A549 (cell line): Measurements from ENCODE around the gene TGFBR3. TPM values are rescaled to one million over a fixed set of nuclear protein-coding genes. Genes with fewer than 3 reads are reported as not detected.
A peak's percentile ranks its signal among the peaks of the same experiment; 100 is the strongest.

Experiments
- ATAC-seq, 2 experiments: fragments of 200-7000 bp in 1 of 2; fragments of >200 bp in 1 of 2; cut with Nextera tagmentation in 1 of 2; cut with Tn5 transposase in 1 of 2; 3 replicates each; pipeline versions ENCODE4 v1.8.0 to v1.9.1; 2018 to 2020; ENCODE audit warnings: mild to moderate bottlenecking in 1 of 2, moderate library complexity in 1 of 2
- CTCF ChIA-PET: fragments of 300-600 bp; sonication (Branson Sonifier 250); formaldehyde crosslinking; extraction: SDS; loops from one replicate; lab custom pipeline; 2021; ENCODE audit warnings: antibody characterized with exemption, inconsistent platforms; lab: Yijun Ruan, JAX
- POLR2A ChIA-PET: fragments of 350-600 bp; formaldehyde crosslinking; extraction: SDS; loops from one replicate; lab custom pipeline; 2021; ENCODE audit warnings: antibody characterized with exemption, inconsistent platforms; lab: Yijun Ruan, JAX
- DNase-seq, 2 experiments: peaks; one replicate each; pipeline versions ENCODE4 v3.0.0 to v3.0.0-alpha.2; 2011 to 2016; ENCODE audit warnings: low read depth in 1 of 2, low spot score in 1 of 2
- FAIRE-seq: peaks from 2 replicates; lab custom pipeline; 2011; peaks lifted over from hg19 to GRCh38; lab: Jason Lieb, UNC
- H3K27ac ChIP-seq, 2 experiments: fragments of >200 bp; sonication (Bioruptor Twin); formaldehyde crosslinking; 3 replicates each; pipeline ENCODE4 v1.5.1; 2016 to 2017
- H3K4me1 ChIP-seq: fragments of >200 bp; sonication (Bioruptor Twin); formaldehyde crosslinking; 3 replicates; pipeline ENCODE4 v1.6.1; 2016
- H3K4me2 ChIP-seq: fragments of >200 bp; sonication (Bioruptor Twin); formaldehyde crosslinking; 3 replicates; pipeline ENCODE4 v1.6.1; 2016
- H3K4me3 ChIP-seq: fragments of >200 bp; sonication (Bioruptor Twin); formaldehyde crosslinking; 3 replicates; pipeline ENCODE4 v1.5.1; 2016
- H3K9me3 ChIP-seq: fragments of >200 bp; sonication (Bioruptor Twin); formaldehyde crosslinking; 3 replicates; pipeline ENCODE4 v1.6.1; 2016
- CBX2 ChIP-seq: fragments of 200-600 bp; sonication (generic); IDR thresholded peaks from 2 replicates; pipeline ENCODE4 v1.6.1; 2016; ENCODE audit warnings: low read depth, mild to moderate bottlenecking, borderline replicate concordance
- CEBPB ChIP-seq, 2 experiments: fragments of >200 bp in 1 of 2; sonication (Bioruptor Twin) in 1 of 2; formaldehyde crosslinking in 1 of 2; IDR thresholded peaks; 2 replicates each; pipeline ENCODE4 v1.6.1; 2012 to 2016
- CHD2 ChIP-seq: fragments of 150-350 bp; IDR thresholded peaks from 2 replicates; pipeline ENCODE4 v1.6.1; 2014; ENCODE audit warnings: low read length; ENCODE audit not compliant: partially characterized antibody
- EHMT2 ChIP-seq: fragments of 200-600 bp; sonication (generic); IDR thresholded peaks from 2 replicates; pipeline ENCODE4 v1.6.1; 2016; ENCODE audit warnings: antibody characterized with exemption, low read depth, mild to moderate bottlenecking, moderate library complexity
- EP300 ChIP-seq, 2 experiments: fragments of >200 bp; sonication (Bioruptor Twin); formaldehyde crosslinking; IDR thresholded peaks; 2 replicates in 1 of 2; 3 replicates in 1 of 2; pipeline ENCODE4 v1.6.1; 2016 to 2017
- ESRRA ChIP-seq: fragments of 150-350 bp; IDR thresholded peaks from 2 replicates; pipeline ENCODE4 v1.6.1; 2014; ENCODE audit warnings: mild to moderate bottlenecking, low read length, borderline replicate concordance
- GATA3 ChIP-seq: IDR thresholded peaks from 2 replicates; pipeline ENCODE4 v1.6.1; 2012; ENCODE audit warnings: borderline replicate concordance
- HDAC2 ChIP-seq: fragments of 200-600 bp; sonication (generic); IDR thresholded peaks from 2 replicates; pipeline ENCODE4 v1.6.1; 2016
- HOXB5 ChIP-seq: fragments of 250-450 bp; sonication (Bioruptor Pico); IDR thresholded peaks from 2 replicates; pipeline ENCODE4 v1.5.0; 2020; ENCODE audit warnings: mild to moderate bottlenecking, moderate library complexity
- MAFK ChIP-seq: fragments of 450-650 bp; IDR thresholded peaks from 2 replicates; pipeline ENCODE4 v1.6.1; 2014; ENCODE audit not compliant: partially characterized antibody
- NFE2L2 ChIP-seq: fragments of 150-350 bp; conservative IDR thresholded peaks from 2 replicates; pipeline ENCODE4 v1.6.1; 2014; ENCODE audit warnings: low read length
- NPAS2 ChIP-seq: fragments of 250-450 bp; sonication (Bioruptor Pico); IDR thresholded peaks from 2 replicates; pipeline ENCODE4 v1.8.0; 2022; ENCODE audit warnings: mild to moderate bottlenecking, moderate library complexity, borderline replicate concordance
- NR3C1 ChIP-seq: fragments of >200 bp; sonication (Bioruptor Twin); formaldehyde crosslinking; IDR thresholded peaks from 3 replicates; pipeline ENCODE4 v1.6.1; 2017
- PHF8 ChIP-seq: fragments of 200-600 bp; sonication (generic); IDR thresholded peaks from 2 replicates; pipeline ENCODE4 v1.6.1; 2016; ENCODE audit warnings: low read depth, mild to moderate bottlenecking, antibody characterized with exemption, moderate library complexity, borderline replicate concordance
- POLR2A ChIP-seq: IDR thresholded peaks from 2 replicates; pipeline ENCODE4 v1.6.1; 2012; ENCODE audit warnings: mild to moderate bottlenecking, low read length
- RARB ChIP-seq: fragments of 250-450 bp; sonication (Bioruptor Pico); IDR thresholded peaks from 2 replicates; pipeline ENCODE4 v1.8.0; 2021; ENCODE audit warnings: mild to moderate bottlenecking, moderate library complexity
- RCOR1 ChIP-seq: fragments of 150-350 bp; IDR thresholded peaks from 2 replicates; pipeline ENCODE4 v1.6.1; 2014; ENCODE audit warnings: antibody characterized with exemption, low read length, low read depth
- RNF2 ChIP-seq: fragments of 200-600 bp; sonication (generic); IDR thresholded peaks from 2 replicates; pipeline ENCODE4 v1.6.1; 2016; ENCODE audit warnings: low read depth, mild to moderate bottlenecking, antibody characterized with exemption, moderate library complexity, borderline replicate concordance
- ZC3H11A ChIP-seq: fragments of 450-650 bp; IDR thresholded peaks from 2 replicates; pipeline ENCODE4 v1.6.1; 2014; ENCODE audit warnings: antibody characterized with exemption, mild to moderate bottlenecking
- WGBS: methylation state at CpG from one replicate; pipeline ENCODE4 v1.1.6; 2017; ENCODE audit errors: missing lambda C conversion rate; 5-methylcytosine and 5-hydroxymethylcytosine counted together
- polyA plus RNA-seq, 4 experiments: library from polyadenylated mRNA; depleted of rRNA in 3 of 4; stranded (reverse); fragments of >200 nt; fragmentation: RNase III in 1 of 4; extraction: RNeasy Plus Mini Kit Qiagen cat#74134 plus additional on column Dnase treatment in 1 of 4; gene quantifications; 2 replicates in 3 of 4; 3 replicates in 1 of 4; pipeline ENCODE4 v1.2.3, GENCODE V29; 2011 to 2017
- TF ChIP-seq, protein P1 (sequence below): fragments of >200 bp; sonication (Bioruptor Twin); formaldehyde crosslinking; IDR thresholded peaks from 3 replicates; pipeline ENCODE4 v1.5.1; 2016
- TF ChIP-seq, protein P2 (sequence below): fragments of 250-450 bp; sonication (Bioruptor Pico); IDR thresholded peaks from 2 replicates; pipeline ENCODE4 v1.5.0; 2021; ENCODE audit warnings: mild to moderate bottlenecking, moderate library complexity, borderline replicate concordance

Gene TGFBR3
- polyA plus RNA-seq, 2 of the 4 experiments (the other 2 are of a cell fraction), result 5.0 to 8.9 TPM

DNA sequence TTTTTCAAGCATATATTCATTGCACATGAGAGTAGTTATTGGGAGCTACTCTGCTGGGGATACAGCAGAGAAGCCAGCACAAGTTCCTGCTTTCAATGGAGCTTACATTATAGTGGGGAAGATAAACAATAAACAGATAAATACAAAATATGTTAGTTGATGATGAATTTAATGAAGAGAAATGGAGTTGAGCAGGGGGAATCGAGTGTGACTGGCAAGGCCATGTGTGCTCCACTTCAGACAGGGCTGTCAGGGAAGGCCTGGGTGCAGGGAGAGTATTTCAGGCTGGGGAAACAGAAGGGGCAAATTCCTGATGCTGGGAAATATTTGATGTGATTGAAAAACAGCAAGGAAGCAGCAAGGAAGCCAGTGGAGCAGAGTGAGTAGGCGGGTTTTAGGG lies 42.1 kb upstream of the TGFBR3 start:
- FAIRE-seq (no peak), DNase-seq (no peak), ATAC-seq (no peak)
- WGBS, result 92% methylated on average over 2 of the region's 2 CpGs
- TF ChIP-seq NPAS2, result no peak
- no peak for TF ChIP-seq HDAC2
- TF ChIP-seq CEBPB (IDR thresholded peaks at IDR 0.05), result no peak
- TF ChIP-seq HOXB5 (CRISPR knock-in tag), result no peak
- no peak for TF ChIP-seq ESRRA
- TF ChIP-seq RCOR1, result no peak
- no peak for TF ChIP-seq NR3C1
- no peak for TF ChIP-seq MAFK
- TF ChIP-seq CHD2, result no peak
- TF ChIP-seq PHF8, result no peak
- no peak for TF ChIP-seq RARB (CRISPR knock-in tag)
- TF ChIP-seq RNF2, result no peak
- no peak for TF ChIP-seq CBX2
- TF ChIP-seq NFE2L2, result no peak
- TF ChIP-seq EP300 (IDR thresholded peaks at IDR 0.05), result no peak
- no peak for TF ChIP-seq POLR2A
- TF ChIP-seq, protein P1, sequence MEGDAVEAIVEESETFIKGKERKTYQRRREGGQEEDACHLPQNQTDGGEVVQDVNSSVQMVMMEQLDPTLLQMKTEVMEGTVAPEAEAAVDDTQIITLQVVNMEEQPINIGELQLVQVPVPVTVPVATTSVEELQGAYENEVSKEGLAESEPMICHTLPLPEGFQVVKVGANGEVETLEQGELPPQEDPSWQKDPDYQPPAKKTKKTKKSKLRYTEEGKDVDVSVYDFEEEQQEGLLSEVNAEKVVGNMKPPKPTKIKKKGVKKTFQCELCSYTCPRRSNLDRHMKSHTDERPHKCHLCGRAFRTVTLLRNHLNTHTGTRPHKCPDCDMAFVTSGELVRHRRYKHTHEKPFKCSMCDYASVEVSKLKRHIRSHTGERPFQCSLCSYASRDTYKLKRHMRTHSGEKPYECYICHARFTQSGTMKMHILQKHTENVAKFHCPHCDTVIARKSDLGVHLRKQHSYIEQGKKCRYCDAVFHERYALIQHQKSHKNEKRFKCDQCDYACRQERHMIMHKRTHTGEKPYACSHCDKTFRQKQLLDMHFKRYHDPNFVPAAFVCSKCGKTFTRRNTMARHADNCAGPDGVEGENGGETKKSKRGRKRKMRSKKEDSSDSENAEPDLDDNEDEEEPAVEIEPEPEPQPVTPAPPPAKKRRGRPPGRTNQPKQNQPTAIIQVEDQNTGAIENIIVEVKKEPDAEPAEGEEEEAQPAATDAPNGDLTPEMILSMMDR, result no peak
- no peak for TF ChIP-seq EHMT2
- no peak for TF ChIP-seq GATA3
- no peak for TF ChIP-seq ZC3H11A
- Histone ChIP-seq H3K9me3 (no peaks in the 10 kb centered on the region), H3K27ac (0 out of 6 replicates have a peak overlapping the region, but pooled peaks of 1 of the 2 experiments have one; percentile 24), H3K4me3 (no peak overlapping the region), H3K4me1 (peaks cover 10% of the 10 kb centered on the region; the same call in 2 of the 3 replicates), H3K4me2 (no peak overlapping the region)
- ChIA-PET CTCF (interaction anchor here (0.8 to 2.9 kb wide), 17 partner anchors 8 to 424 kb away, joined by 3 to 25 read pairs (median 4); no protein-coding TSS in a partner anchor), POLR2A (no interaction called here)

DNA sequence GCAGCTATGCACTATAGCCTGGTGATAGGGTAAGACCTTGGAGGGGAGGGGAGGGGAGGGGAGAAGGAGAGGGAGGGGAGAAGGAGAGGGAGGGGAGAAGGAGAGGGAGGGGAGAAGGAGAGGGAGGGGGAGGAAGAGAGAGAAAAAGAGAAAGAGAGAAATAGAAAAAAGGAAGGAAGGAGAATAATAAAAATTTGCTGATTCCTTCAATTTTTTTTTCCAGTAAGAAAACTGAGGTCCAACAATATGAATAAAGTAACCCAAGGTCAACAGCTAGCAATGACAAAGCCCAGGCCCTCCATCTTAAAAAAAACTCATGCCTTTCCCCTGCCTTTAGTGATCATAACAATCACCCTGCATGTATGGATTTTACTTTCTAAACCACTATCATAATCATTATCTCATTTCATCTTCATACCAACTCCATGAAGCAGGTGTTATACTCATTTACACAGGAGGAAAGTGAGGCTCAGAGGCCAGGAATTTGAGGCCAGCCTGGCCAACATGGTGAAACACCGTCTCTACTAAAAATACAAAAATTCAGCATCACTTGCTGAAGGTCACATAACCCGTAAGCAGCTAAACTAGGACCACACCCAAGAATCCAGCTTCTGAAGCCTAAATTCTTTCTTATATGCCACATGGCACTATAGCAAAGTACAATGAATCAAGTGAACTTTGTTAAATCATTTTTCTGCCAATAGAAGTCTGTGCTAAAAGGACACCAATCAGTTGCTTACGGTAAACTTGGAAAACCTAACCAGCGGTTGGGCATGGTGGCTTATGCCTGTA lies 39.9 kb upstream of the TGFBR3 start:
- no peak overlapping the region for H3K4me3 ChIP-seq
- ATAC-seq (no peak), DNase-seq (no peak)
- POLR2A ChIA-PET, result interaction anchor here (0.7 kb wide), 1 partner anchor 41 kb away, joined by 3 read pairs; no protein-coding TSS in a partner anchor
- H3K4me2 ChIP-seq, result no peak overlapping the region
- WGBS, result 99% methylated on average over 4 of the region's 4 CpGs
- peak; percentile 28 for TF ChIP-seq MAFK
- TF ChIP-seq, protein P2, sequence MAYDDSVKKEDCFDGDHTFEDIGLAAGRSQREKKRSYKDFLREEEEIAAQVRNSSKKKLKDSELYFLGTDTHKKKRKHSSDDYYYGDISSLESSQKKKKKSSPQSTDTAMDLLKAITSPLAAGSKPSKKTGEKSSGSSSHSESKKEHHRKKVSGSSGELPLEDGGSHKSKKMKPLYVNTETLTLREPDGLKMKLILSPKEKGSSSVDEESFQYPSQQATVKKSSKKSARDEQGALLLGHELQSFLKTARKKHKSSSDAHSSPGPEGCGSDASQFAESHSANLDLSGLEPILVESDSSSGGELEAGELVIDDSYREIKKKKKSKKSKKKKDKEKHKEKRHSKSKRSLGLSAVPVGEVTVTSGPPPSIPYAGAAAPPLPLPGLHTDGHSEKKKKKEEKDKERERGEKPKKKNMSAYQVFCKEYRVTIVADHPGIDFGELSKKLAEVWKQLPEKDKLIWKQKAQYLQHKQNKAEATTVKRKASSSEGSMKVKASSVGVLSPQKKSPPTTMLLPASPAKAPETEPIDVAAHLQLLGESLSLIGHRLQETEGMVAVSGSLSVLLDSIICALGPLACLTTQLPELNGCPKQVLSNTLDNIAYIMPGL (CRISPR knock-in tag), result no peak
- TF ChIP-seq, all 56 proteins: peak for 1
- peak overlapping the region; percentile 14 to 58; a peak in 4 of 6 replicates for H3K27ac ChIP-seq
- CTCF ChIA-PET, result interaction anchor here (0.6 to 2.9 kb wide), 13 partner anchors 34 to 417 kb away, joined by 3 to 25 read pairs (median 9); no protein-coding TSS in a partner anchor
- no peaks in the 10 kb centered on the region for H3K9me3 ChIP-seq
- FAIRE-seq, result no peak
- peaks cover 10% of the 10 kb centered on the region; the same call in 2 of the 3 replicates for H3K4me1 ChIP-seq
